NB4 (cell line): ENCODE measurements around the gene SYT13.

Experiments
- DNase-seq: peaks from one replicate; pipeline ENCODE4 v3.0.0; 2010; ENCODE audit warnings: low read depth
- H3K4me3 ChIP-seq: one replicate; pipeline ENCODE4 v1.5.1; 2011; ENCODE audit warnings: mild to moderate bottlenecking, low read depth, low read length, moderate library complexity
- MYC ChIP-seq: IDR thresholded peaks from 2 replicates; pipeline ENCODE4 v1.6.1; 2011; ENCODE audit warnings: low read depth, low read length
- POLR2A ChIP-seq: IDR thresholded peaks from 2 replicates; pipeline ENCODE4 v1.6.1; 2011; ENCODE audit warnings: mild to moderate bottlenecking; ENCODE audit not compliant: insufficient read length; ENCODE audit errors: extremely low read depth
- TF ChIP-seq, protein P1 (sequence below): IDR thresholded peaks from one replicate; pipeline ENCODE4 v1.5.1; 2012; ENCODE audit warnings: low read depth, low read length
- TF ChIP-seq, protein P2 (sequence below): IDR thresholded peaks from 2 replicates; pipeline ENCODE4 v1.6.1; 2011; ENCODE audit warnings: low read depth, low read length

Gene SYT13

DNA sequence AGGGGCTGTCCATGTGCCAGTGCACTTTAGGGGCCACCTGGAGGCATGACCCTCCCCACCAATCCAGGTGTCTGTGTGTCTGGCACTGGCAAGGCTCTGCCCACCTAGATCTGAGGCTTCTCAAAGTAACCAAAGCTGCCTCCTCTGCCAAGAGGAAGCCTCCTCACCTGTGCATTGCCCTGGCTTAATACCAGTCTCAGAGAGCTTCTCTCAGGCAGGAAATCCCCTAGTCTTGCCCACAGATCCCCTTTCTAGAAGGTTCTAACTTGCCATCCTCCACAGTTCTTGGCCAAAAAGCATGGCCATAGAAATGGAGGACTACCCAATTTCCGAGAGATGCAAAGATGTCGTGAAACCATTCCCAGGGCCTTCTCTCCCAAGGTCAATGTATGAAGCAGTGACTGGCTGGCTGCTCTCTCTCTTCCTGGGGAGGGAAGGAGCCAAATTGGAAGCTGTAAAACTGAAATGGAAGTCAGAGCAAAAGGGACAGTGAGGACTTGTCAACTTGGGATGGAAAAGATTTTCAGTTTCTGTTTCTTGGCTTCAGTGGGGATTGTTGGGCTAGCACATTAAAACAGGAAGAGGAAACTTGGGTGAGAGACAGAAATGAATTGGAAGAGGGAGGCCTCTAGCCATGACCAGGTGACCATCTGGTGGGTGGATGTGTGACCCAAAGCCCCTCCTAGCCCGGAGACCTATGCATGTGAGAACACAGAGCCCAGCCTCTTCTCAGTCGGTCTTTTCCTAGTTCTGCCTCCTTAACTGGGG, 70.9 kb downstream of the SYT13 start:
- no peak for DNase-seq
- TF ChIP-seq, protein P1, sequence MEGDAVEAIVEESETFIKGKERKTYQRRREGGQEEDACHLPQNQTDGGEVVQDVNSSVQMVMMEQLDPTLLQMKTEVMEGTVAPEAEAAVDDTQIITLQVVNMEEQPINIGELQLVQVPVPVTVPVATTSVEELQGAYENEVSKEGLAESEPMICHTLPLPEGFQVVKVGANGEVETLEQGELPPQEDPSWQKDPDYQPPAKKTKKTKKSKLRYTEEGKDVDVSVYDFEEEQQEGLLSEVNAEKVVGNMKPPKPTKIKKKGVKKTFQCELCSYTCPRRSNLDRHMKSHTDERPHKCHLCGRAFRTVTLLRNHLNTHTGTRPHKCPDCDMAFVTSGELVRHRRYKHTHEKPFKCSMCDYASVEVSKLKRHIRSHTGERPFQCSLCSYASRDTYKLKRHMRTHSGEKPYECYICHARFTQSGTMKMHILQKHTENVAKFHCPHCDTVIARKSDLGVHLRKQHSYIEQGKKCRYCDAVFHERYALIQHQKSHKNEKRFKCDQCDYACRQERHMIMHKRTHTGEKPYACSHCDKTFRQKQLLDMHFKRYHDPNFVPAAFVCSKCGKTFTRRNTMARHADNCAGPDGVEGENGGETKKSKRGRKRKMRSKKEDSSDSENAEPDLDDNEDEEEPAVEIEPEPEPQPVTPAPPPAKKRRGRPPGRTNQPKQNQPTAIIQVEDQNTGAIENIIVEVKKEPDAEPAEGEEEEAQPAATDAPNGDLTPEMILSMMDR = no peak
- TF ChIP-seq POLR2A = no peak
- no peak for TF ChIP-seq MYC
- TF ChIP-seq, protein P2, sequence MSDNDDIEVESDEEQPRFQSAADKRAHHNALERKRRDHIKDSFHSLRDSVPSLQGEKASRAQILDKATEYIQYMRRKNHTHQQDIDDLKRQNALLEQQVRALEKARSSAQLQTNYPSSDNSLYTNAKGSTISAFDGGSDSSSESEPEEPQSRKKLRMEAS = no peak
- H3K4me3 ChIP-seq = no peak overlapping the region

GRCh38 chr11:45213717-45214116, 72.4 kb downstream of the SYT13 start:
- TF ChIP-seq POLR2A (no peak), MYC (no peak)
- TF ChIP-seq, protein P1 = no peak
- TF ChIP-seq, protein P2 = no peak
- no peak overlapping the region for H3K4me3 ChIP-seq
- no peak for DNase-seq

- no peak for DNase-seq
- TF ChIP-seq, protein P1 = no peak
- TF ChIP-seq, protein P2 = no peak
- TF ChIP-seq MYC = no peak
- TF ChIP-seq POLR2A = no peak
- H3K4me3 ChIP-seq = no peak overlapping the region
These were observed 72.8 kb downstream of the SYT13 start for GRCh38 chr11:45213316-45213665.

GRCh38 chr11:45212566-45213315, 73.4 kb downstream of the SYT13 start:
- TF ChIP-seq MYC = no peak
- no peak for TF ChIP-seq POLR2A
- TF ChIP-seq, protein P1 = peak; percentile 11
- H3K4me3 ChIP-seq = no peak overlapping the region
- DNase-seq = peak; percentile 15

DNA sequence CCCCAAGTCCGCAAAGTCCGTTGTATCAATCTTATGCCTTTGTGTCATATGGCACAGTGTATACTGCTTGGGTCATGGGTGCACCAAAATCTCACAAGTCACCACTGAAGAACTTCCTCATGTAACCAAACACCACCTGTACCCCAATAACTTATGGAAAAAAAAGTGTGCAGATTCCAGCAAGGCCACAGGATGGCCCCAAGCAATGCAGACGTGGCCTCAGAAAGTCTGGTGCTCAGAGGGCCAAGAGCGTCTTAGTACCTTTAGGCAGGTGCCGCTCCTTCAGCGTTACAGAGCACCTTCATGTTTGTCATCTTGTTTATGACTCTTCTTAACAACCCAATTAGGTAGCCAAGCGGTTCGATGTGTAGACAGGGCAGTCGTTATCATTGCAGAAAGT, 74.4 kb downstream of the SYT13 start:
- DNase-seq = no peak
- TF ChIP-seq, protein P1 = no peak
- TF ChIP-seq POLR2A = no peak
- H3K4me3 ChIP-seq = no peak overlapping the region
